ENCODE measurements around the gene NELL1.

- TF ChIP-seq, protein P1, sequence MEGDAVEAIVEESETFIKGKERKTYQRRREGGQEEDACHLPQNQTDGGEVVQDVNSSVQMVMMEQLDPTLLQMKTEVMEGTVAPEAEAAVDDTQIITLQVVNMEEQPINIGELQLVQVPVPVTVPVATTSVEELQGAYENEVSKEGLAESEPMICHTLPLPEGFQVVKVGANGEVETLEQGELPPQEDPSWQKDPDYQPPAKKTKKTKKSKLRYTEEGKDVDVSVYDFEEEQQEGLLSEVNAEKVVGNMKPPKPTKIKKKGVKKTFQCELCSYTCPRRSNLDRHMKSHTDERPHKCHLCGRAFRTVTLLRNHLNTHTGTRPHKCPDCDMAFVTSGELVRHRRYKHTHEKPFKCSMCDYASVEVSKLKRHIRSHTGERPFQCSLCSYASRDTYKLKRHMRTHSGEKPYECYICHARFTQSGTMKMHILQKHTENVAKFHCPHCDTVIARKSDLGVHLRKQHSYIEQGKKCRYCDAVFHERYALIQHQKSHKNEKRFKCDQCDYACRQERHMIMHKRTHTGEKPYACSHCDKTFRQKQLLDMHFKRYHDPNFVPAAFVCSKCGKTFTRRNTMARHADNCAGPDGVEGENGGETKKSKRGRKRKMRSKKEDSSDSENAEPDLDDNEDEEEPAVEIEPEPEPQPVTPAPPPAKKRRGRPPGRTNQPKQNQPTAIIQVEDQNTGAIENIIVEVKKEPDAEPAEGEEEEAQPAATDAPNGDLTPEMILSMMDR (IDR thresholded peaks at IDR 0.05; ENCODE audit: borderline replicate concordance, extremely low read depth, low read length, poor library complexity, severe bottlenecking) = no peak
- TF ChIP-seq EZH2 (IDR thresholded peaks at IDR 0.05; ENCODE audit: borderline replicate concordance, low read depth, low read length, severe bottlenecking) = no peak
These were observed 400.5 kb downstream of the NELL1 start for GRCh38 chr11:21069909-21070308.
